Measurements from ENCODE around the gene LAMTOR3.
"Not testable (repeated sequence)": the region's sequence is repeated elsewhere in the genome, so short reads cannot be mapped to it uniquely, and the experiment has no call there.

Gene LAMTOR3

DNA sequence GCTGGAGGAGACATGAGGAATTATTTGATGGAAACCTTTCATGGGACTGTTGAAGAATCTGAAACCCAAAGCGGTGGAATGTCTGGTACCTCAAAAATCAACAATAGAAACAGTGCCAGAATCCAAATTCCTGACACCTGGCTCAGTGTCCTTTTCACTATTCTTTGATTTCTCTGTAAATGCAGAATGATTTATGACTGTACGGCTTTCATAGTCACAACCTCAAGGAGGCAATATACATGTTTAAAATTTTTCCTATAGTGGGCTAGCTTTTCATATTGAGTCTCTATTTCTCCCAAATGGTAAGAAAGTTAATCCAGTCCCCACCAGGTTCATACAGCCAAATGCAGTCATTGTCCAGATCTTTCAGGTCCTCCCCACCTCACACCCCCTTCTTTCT, 58.3 kb downstream of the LAMTOR3 start:
- no peak for DNase-seq (ENCODE audit: low read depth)
- TF ChIP-seq, protein P1, sequence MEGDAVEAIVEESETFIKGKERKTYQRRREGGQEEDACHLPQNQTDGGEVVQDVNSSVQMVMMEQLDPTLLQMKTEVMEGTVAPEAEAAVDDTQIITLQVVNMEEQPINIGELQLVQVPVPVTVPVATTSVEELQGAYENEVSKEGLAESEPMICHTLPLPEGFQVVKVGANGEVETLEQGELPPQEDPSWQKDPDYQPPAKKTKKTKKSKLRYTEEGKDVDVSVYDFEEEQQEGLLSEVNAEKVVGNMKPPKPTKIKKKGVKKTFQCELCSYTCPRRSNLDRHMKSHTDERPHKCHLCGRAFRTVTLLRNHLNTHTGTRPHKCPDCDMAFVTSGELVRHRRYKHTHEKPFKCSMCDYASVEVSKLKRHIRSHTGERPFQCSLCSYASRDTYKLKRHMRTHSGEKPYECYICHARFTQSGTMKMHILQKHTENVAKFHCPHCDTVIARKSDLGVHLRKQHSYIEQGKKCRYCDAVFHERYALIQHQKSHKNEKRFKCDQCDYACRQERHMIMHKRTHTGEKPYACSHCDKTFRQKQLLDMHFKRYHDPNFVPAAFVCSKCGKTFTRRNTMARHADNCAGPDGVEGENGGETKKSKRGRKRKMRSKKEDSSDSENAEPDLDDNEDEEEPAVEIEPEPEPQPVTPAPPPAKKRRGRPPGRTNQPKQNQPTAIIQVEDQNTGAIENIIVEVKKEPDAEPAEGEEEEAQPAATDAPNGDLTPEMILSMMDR (conservative IDR thresholded peaks at IDR 0.05; ENCODE audit: low read length), result no peak
- no peak overlapping the region for H3K4me3 ChIP-seq (ENCODE audit: low read length)

DNA sequence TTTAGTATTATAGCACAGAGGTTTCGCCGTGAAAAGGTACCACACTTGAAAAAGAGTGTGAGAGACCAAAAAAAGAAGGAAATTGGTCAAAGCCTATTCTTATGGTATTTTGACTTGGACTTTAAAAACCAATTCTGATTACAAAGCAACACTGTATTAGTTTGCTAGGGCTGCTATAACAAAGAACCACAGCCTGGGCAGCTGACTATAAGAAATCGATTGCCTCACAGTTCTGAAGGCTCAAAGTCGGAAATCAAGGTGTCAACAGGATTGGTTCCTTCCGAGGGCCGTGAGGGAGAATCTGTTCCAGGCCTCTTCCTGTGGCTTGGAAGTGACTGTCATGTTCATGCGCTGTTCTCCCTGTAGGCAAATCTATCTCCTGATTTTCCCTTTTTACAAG, 59.7 kb downstream of the LAMTOR3 start:
- no peak overlapping the region for H3K4me3 ChIP-seq (ENCODE audit: low read length)
- TF ChIP-seq, protein P1 (conservative IDR thresholded peaks at IDR 0.05; ENCODE audit: low read length), result no peak
- DNase-seq (ENCODE audit: low read depth), result no peak

DNA sequence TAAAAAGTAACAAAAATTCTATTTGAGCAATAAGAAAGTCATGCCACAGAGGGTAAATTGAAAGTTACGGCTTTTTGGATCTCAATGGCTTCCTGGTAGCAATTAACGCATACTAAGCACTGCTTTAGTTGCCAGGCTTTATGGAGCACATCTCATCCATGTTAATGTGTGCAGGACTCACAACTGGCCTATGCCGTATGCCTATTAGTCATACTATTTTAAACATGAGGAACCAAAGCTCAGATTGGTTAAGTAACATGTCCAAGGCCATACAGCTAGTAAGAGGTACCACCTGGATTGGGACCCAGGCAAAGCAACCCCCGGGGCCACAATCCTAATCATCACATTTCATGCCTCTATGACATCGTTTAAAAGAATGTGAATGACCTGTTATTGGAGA, 60.5 kb downstream of the LAMTOR3 start:
- TF ChIP-seq, protein P1 (conservative IDR thresholded peaks at IDR 0.05; ENCODE audit: low read length), result no peak

GRCh38 chr4:99832758-99833157, 61.5 kb downstream of the LAMTOR3 start:
- H3K4me3 ChIP-seq (ENCODE audit: low read length), result no peak overlapping the region
- TF ChIP-seq, protein P1 (conservative IDR thresholded peaks at IDR 0.05; ENCODE audit: low read length), result no peak

More for the DNA sequence above, 60.5 kb downstream of the LAMTOR3 start:
- no peak for DNase-seq (ENCODE audit: low read depth)
- no peak overlapping the region for H3K4me3 ChIP-seq (ENCODE audit: low read length)

DNA sequence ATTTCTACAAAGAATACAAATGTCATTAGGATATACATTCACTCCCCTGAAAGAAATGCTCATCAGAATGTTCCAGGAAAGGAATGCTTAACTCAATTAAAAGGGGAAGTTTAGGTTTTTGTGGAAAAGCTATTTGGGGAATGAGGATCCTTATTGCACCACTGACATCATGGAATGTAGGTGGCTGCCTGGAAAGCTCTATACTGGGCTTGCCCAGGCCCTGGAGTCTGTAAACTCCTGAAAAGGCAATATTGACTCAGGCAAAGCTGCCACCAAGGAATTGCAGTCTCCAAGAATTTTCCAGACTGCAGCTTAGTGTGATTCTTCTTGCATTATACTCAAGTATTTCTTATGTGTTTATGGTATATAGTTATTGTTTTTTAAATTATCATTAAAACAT, 61.9 kb downstream of the LAMTOR3 start:
- DNase-seq (ENCODE audit: low read depth), result no peak
- no peak overlapping the region for H3K4me3 ChIP-seq (ENCODE audit: low read length)
- TF ChIP-seq, protein P1 (conservative IDR thresholded peaks at IDR 0.05; ENCODE audit: low read length), result no peak

More at GRCh38 chr4:99832758-99833157, 61.5 kb downstream of the LAMTOR3 start:
- DNase-seq (ENCODE audit: low read depth), result no peak

DNA sequence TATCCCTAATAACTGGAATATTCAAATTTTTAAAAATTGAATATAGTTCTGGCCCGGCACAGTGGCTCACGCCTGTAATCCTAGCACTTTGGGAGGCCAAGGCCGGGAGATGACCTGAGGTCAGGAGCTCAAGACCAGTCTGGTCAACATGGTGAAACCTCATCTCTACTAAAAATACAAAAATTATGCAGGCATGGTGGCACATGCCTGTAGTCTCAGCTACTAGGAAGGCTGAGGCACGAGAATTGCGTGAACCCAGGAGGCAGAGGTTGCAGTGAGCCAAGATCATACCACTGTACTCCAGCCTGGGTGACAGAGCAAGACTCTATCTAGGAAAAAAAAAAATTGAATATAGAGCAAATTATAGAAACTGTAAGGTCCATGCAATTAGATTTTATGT, 64.2 kb downstream of the LAMTOR3 start:
- not testable (repeated sequence) for H3K4me3 ChIP-seq (ENCODE audit: low read length); DNase-seq (ENCODE audit: low read depth)

GRCh38 chr4:99828477-99828876, 65.8 kb downstream of the LAMTOR3 start:
- DNase-seq (ENCODE audit: low read depth), result no peak
- TF ChIP-seq, protein P1 (conservative IDR thresholded peaks at IDR 0.05; ENCODE audit: low read length), result no peak
- H3K4me3 ChIP-seq (ENCODE audit: low read length), result no peak overlapping the region
